IMR-90 (cell line): Measurements from ENCODE around the gene SH3BP5. TPM values are rescaled to one million over a fixed set of nuclear protein-coding genes. Genes with fewer than 3 reads are reported as not detected.

Experiments used
- ATAC-seq: fragments of 200-7000 bp; cut with Tn5 transposase; 2 replicates; pipeline ENCODE4 v1.9.1; 2020; ENCODE audit warnings: low read depth, mild to moderate bottlenecking, moderate library complexity
- BruUV-seq: library from RNA; stranded (reverse); fragments of 400-500 nt; replicated peaks from 2 replicates; lab custom pipeline; 2021; lab: Mats Ljungman, UMichigan
- CTCF ChIA-PET: fragments of 300-600 bp; formaldehyde crosslinking; extraction: SDS; loops from one replicate; lab custom pipeline; 2021; ENCODE audit warnings: antibody characterized with exemption; lab: Yijun Ruan, JAX
- POLR2A ChIA-PET: fragments of 300-600 bp; sonication (Branson Sonifier 250); formaldehyde crosslinking; loops from one replicate; lab custom pipeline; 2022; ENCODE audit warnings: antibody characterized with exemption; ENCODE audit not compliant: unreplicated experiment; lab: Charles Lee
- DNase-seq: peaks from one replicate; pipeline ENCODE4 v3.0.0; 2013
- H2AFZ ChIP-seq: replicated peaks from 2 replicates; pipeline ENCODE3; 2013; ENCODE audit warnings: low read length, mild to moderate bottlenecking; ENCODE audit not compliant: poor library complexity
- H2AK5ac ChIP-seq: 2 replicates; pipeline ENCODE4 v1.6.1; 2013; ENCODE audit warnings: low read depth, low read length, inconsistent platforms
- H2AK9ac ChIP-seq: replicated peaks from 2 replicates; pipeline ENCODE3; 2013; ENCODE audit warnings: mild to moderate bottlenecking, low read depth, low read length, moderate library complexity; ENCODE audit not compliant: poor library complexity
- H2BK120ac ChIP-seq: 2 replicates; pipeline ENCODE4 v1.6.1; 2013; ENCODE audit warnings: low read depth, low read length, inconsistent platforms
- H2BK15ac ChIP-seq: 3 replicates; pipeline ENCODE4 v1.6.1; 2013; ENCODE audit warnings: low read depth, low read length, inconsistent platforms
- H2BK20ac ChIP-seq: 2 replicates; pipeline ENCODE4 v1.6.1; 2013; ENCODE audit warnings: low read depth, mild to moderate bottlenecking, inconsistent platforms, low read length, moderate library complexity
- H2BK5ac ChIP-seq: 2 replicates; pipeline ENCODE4 v1.6.1; 2013; ENCODE audit warnings: mild to moderate bottlenecking, low read depth, low read length, inconsistent platforms; ENCODE audit not compliant: poor library complexity, severe bottlenecking
- H3K14ac ChIP-seq: replicated peaks from 2 replicates; pipeline ENCODE4 v1.6.1; 2013; ENCODE audit warnings: low read depth, low read length, inconsistent platforms
- H3K18ac ChIP-seq: 2 replicates; pipeline ENCODE4 v1.6.1; 2013; ENCODE audit warnings: low read depth, low read length, control low read depth
- H3K23ac ChIP-seq: 2 replicates; pipeline ENCODE4 v1.6.1; 2013; ENCODE audit warnings: low read depth, low read length, inconsistent platforms
- H3K27ac ChIP-seq: 2 replicates; pipeline ENCODE4 v1.5.1; 2013; ENCODE audit warnings: mild to moderate bottlenecking, control low read depth, low read length; ENCODE audit not compliant: insufficient read depth
- H3K27me3 ChIP-seq: 2 replicates; pipeline ENCODE4 v1.6.1; 2013; ENCODE audit warnings: low read length; ENCODE audit not compliant: control insufficient read depth, insufficient read depth
- H3K36me3 ChIP-seq: 2 replicates; pipeline ENCODE4 v1.6.1; 2013; ENCODE audit warnings: low read length, mixed read lengths; ENCODE audit not compliant: control insufficient read depth, insufficient read depth
- H3K4ac ChIP-seq: 2 replicates; pipeline ENCODE4 v1.6.1; 2013; ENCODE audit warnings: low read depth, low read length, inconsistent platforms
- H3K4me1 ChIP-seq: 2 replicates; pipeline ENCODE4 v1.6.1; 2013; ENCODE audit warnings: low read length, mixed read lengths; ENCODE audit not compliant: control insufficient read depth, insufficient read depth
- H3K4me2 ChIP-seq: 2 replicates; pipeline ENCODE4 v1.6.1; 2013; ENCODE audit warnings: low read depth, mild to moderate bottlenecking, control low read depth, low read length, moderate library complexity
- H3K4me3 ChIP-seq: 2 replicates; pipeline ENCODE4 v1.5.1; 2013; ENCODE audit warnings: low read depth, mild to moderate bottlenecking, control low read depth, low read length, moderate library complexity; ENCODE audit not compliant: insufficient read depth
- H3K56ac ChIP-seq: 2 replicates; pipeline ENCODE4 v1.6.1; 2013; ENCODE audit warnings: low read length, inconsistent platforms; ENCODE audit not compliant: insufficient read depth; ENCODE audit errors: extremely low read depth
- H3K79me1 ChIP-seq, 2 experiments: 2 replicates each; pipeline ENCODE4 v1.6.1; 2013; ENCODE audit warnings: low read length in 2 of 2, inconsistent platforms in 1 of 2, low read depth in 1 of 2
- H3K9ac ChIP-seq: 2 replicates; pipeline ENCODE4 v1.6.1; 2013; ENCODE audit warnings: low read depth, low read length, control low read depth
- H3K9me1 ChIP-seq: 2 replicates; pipeline ENCODE4 v1.6.1; 2013; ENCODE audit warnings: low read length, inconsistent platforms; ENCODE audit not compliant: insufficient read depth
- H3K9me3 ChIP-seq: 2 replicates; pipeline ENCODE4 v1.6.1; 2013; ENCODE audit warnings: low read length; ENCODE audit not compliant: control insufficient read depth, insufficient read depth
- H4K20me1 ChIP-seq: 2 replicates; pipeline ENCODE4 v1.6.1; 2013; ENCODE audit warnings: low read length, inconsistent platforms; ENCODE audit not compliant: insufficient read depth
- H4K5ac ChIP-seq: 2 replicates; pipeline ENCODE4 v1.6.1; 2013; ENCODE audit warnings: mild to moderate bottlenecking, low read depth, low read length, control low read depth
- H4K8ac ChIP-seq, 2 experiments: 2 replicates each; pipeline ENCODE4 v1.6.1; 2013; ENCODE audit warnings: low read depth in 2 of 2, low read length in 2 of 2, control low read depth in 1 of 2, inconsistent platforms in 1 of 2
- H4K91ac ChIP-seq: 2 replicates; pipeline ENCODE4 v1.6.1; 2013; ENCODE audit warnings: low read depth, low read length, inconsistent platforms; ENCODE audit not compliant: insufficient read depth
- MXI1 ChIP-seq: IDR thresholded peaks from 2 replicates; pipeline ENCODE4 v1.6.1; 2012; ENCODE audit warnings: low read depth, mild to moderate bottlenecking, low read length, moderate library complexity, borderline replicate concordance
- USF2 ChIP-seq: fragments of 150-350 bp; IDR thresholded peaks from 2 replicates; pipeline ENCODE4 v1.6.1; 2017; ENCODE audit warnings: mild to moderate bottlenecking, antibody characterized with exemption, low read length, low read depth
- WGBS, 2 experiments: methylation state at CpG; one replicate each; pipeline versions ENCODE4 v1.1.5 to v1.1.7; 2013; ENCODE audit warnings: missing lambda C conversion rate in 2 of 2; ENCODE audit not compliant: insufficient read length in 1 of 2; ENCODE audit errors: extremely low coverage in 2 of 2; 5-methylcytosine and 5-hydroxymethylcytosine counted together
- dilution Hi-C: fragments of 300-500 bp; cut with HindIII; formaldehyde crosslinking; loops from one replicate; pipeline ENCODE4 v1.14.3; 2018; ENCODE audit warnings: low sequenced_read_pairs; ENCODE audit not compliant: unreplicated experiment
- in situ Hi-C: fragments of 300-500 bp; cut with MboI; formaldehyde crosslinking; loops from 3 replicates; pipeline ENCODE4 v1.14.3; 2019; ENCODE audit warnings: low sequenced_read_pairs, inconsistent platforms, mixed read lengths
- intact Hi-C: fragments of 100-400 bp; cut with micrococcal nuclease; formaldehyde crosslinking; loops from 2 replicates; pipeline ENCODE4 v1.10.0; 2022
- polyA plus RNA-seq, 3 experiments: library from polyadenylated mRNA; depleted of rRNA; stranded (reverse); fragments of >200 nt; gene quantifications; 2 replicates each; pipeline ENCODE4 v1.2.3, GENCODE V29; 2012; ENCODE audit warnings: low replicate concordance in 1 of 3
- total RNA-seq: library from RNA; depleted of rRNA; stranded (reverse); fragments of >200 nt; gene quantifications from 2 replicates; pipeline ENCODE4 v1.2.3, GENCODE V29; 2012

Gene SH3BP5
- total and polyA plus RNA-seq, 2 of the 4 experiments (the other 2 are of a cell fraction), result 14.0 to 23.5 TPM

- Histone ChIP-seq H4K20me1 (no peaks in the 10 kb centered on the region), H2BK5ac (no peak overlapping the region), H2BK20ac (no peak overlapping the region), H2AK5ac (no peak overlapping the region), H3K56ac (no peak overlapping the region), H3K4me3 (no peak overlapping the region), H4K91ac (no peak overlapping the region), H4K5ac (no peak overlapping the region), H3K9me3 (peaks cover 4% of the 10 kb centered on the region), H3K4me2 (no peak overlapping the region), H3K79me1 (no peaks in the 10 kb centered on the region), H2BK120ac (no peak overlapping the region), H4K8ac (no peak overlapping the region), H3K27me3 (peaks cover 26% of the 10 kb centered on the region), H2AK9ac (no peak overlapping the region), H3K4ac (no peak overlapping the region), H2BK15ac (no peak overlapping the region), H3K27ac (no peak overlapping the region), H3K4me1 (no peaks in the 10 kb centered on the region), H3K14ac (no peak overlapping the region), H3K9me1 (no peaks in the 10 kb centered on the region), H3K9ac (no peak overlapping the region), H3K18ac (no peak overlapping the region), H3K36me3 (no peaks in the 10 kb centered on the region), H2AFZ (no peak overlapping the region), H3K23ac (no peak overlapping the region)
- DNase-seq (no peak), ATAC-seq (no peak)
- in situ Hi-C loops, result no loop called here
- CTCF ChIA-PET, result no interaction called here
- dilution Hi-C loops, result no loop called here
- 89% methylated on average over 2 of the region's 4 CpGs; no CpG with 5 or more reads in 1 of the 2 experiments for WGBS, 2 experiments
- no peak for TF ChIP-seq MXI1
- TF ChIP-seq USF2, result peak; percentile 70
- intact Hi-C loops, result no loop called here
- POLR2A ChIA-PET, result no interaction called here
- no TSS peak for BruUV-seq
These were observed 13.3 kb upstream of the SH3BP5 start for GRCh38 chr3:15345608-15346137.
